ENCODE measurements around the gene ZNF462.

DNA sequence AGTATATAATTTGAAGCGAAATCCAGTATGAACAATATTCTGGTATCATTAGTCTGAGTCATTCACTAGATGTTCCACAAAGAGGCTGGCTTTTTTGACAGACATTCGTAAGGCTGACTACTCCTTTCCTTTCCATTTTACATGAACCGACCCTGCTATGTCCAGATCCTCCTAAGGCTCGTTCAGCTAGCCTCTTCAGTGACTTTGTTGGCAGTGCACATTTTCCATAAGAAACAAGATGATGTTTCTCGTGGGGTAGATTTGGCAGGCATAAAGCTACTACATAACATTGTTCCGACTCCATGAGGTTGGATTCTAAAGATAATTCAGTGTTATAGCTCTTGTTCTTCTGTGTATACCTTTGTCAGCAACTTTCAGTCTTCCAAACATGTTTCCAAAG is 49.0 kb downstream of the ZNF462 start:
- no peak for TF ChIP-seq L3MBTL2 (conservative IDR thresholded peaks at IDR 0.05)
- TF ChIP-seq ELF4 (IDR thresholded peaks at IDR 0.05): no peak
- no peak for TF ChIP-seq ARNT (IDR thresholded peaks at IDR 0.05)
- TF ChIP-seq SP1 (IDR thresholded peaks at IDR 0.05): no peak
- TF ChIP-seq FOXM1 (IDR thresholded peaks at IDR 0.05; ENCODE audit: borderline replicate concordance): no peak
- no peak for TF ChIP-seq FOXA1 (IDR thresholded peaks at IDR 0.05)
- TF ChIP-seq NFRKB (IDR thresholded peaks at IDR 0.05): no peak
